ENCODE measurements around the gene MDGA2.

The MDGA2 gene

GRCh38 chr14:47120645-47121044, 554.8 kb downstream of the MDGA2 start:
- TF ChIP-seq CTCF (IDR thresholded peaks at IDR 0.05; ENCODE audit: low read depth, low read length, missing control alignments) = no peak
- no peak for DNase-seq (ENCODE audit: extremely low read depth, low read depth)
- H3K4me3 ChIP-seq (replicated peaks; ENCODE audit: low read depth, low read length) = no peak overlapping the region

- DNase-seq (ENCODE audit: extremely low read depth, low read depth) = no peak
- H3K4me3 ChIP-seq (replicated peaks; ENCODE audit: low read depth, low read length) = no peak overlapping the region
- TF ChIP-seq CTCF (IDR thresholded peaks at IDR 0.05; ENCODE audit: low read depth, low read length, missing control alignments) = no peak
These were observed 571.6 kb downstream of the MDGA2 start for GRCh38 chr14:47103771-47104170.

- H3K4me3 ChIP-seq (replicated peaks; ENCODE audit: low read depth, low read length) = no peak overlapping the region
- no peak for DNase-seq (ENCODE audit: extremely low read depth, low read depth)
- no peak for TF ChIP-seq CTCF (IDR thresholded peaks at IDR 0.05; ENCODE audit: low read depth, low read length, missing control alignments)
These were observed 572.9 kb downstream of the MDGA2 start for GRCh38 chr14:47102472-47102871.

GRCh38 chr14:47085678-47086077, 589.7 kb downstream of the MDGA2 start:
- no peak overlapping the region for H3K4me3 ChIP-seq (replicated peaks; ENCODE audit: low read depth, low read length)
- no peak for TF ChIP-seq CTCF (IDR thresholded peaks at IDR 0.05; ENCODE audit: low read depth, low read length, missing control alignments)
- no peak for DNase-seq (ENCODE audit: extremely low read depth, low read depth)

- DNase-seq (ENCODE audit: extremely low read depth, low read depth) = no peak
- H3K4me3 ChIP-seq (replicated peaks; ENCODE audit: low read depth, low read length) = no peak overlapping the region
- TF ChIP-seq CTCF (IDR thresholded peaks at IDR 0.05; ENCODE audit: low read depth, low read length, missing control alignments) = no peak
These were observed 610.1 kb downstream of the MDGA2 start for GRCh38 chr14:47065326-47065725.

GRCh38 chr14:47060050-47060449, 615.4 kb downstream of the MDGA2 start:
- DNase-seq (ENCODE audit: extremely low read depth, low read depth) = no peak
- TF ChIP-seq CTCF (IDR thresholded peaks at IDR 0.05; ENCODE audit: low read depth, low read length, missing control alignments) = no peak
- H3K4me3 ChIP-seq (replicated peaks; ENCODE audit: low read depth, low read length) = no peak overlapping the region

GRCh38 chr14:47057364-47057763, 618.0 kb downstream of the MDGA2 start:
- no peak for DNase-seq (ENCODE audit: extremely low read depth, low read depth)
- no peak overlapping the region for H3K4me3 ChIP-seq (replicated peaks; ENCODE audit: low read depth, low read length)
- TF ChIP-seq CTCF (IDR thresholded peaks at IDR 0.05; ENCODE audit: low read depth, low read length, missing control alignments) = no peak

Measured in HFF-Myc (cell line).